WERI-Rb-1 (cell line): ENCODE data around the gene R3HDM2.

Experiments
- DNase-seq: peaks from one replicate; pipeline ENCODE4 v3.0.0-alpha.2; 2020
- H3K27ac ChIP-seq: fragments of 250-450 bp; sonication (Bioruptor Pico); 2 replicates; pipeline ENCODE4 v1.5.1; 2020; ENCODE audit warnings: mild to moderate bottlenecking, moderate library complexity
- H3K27me3 ChIP-seq: fragments of 250-450 bp; sonication (Bioruptor Pico); 2 replicates; pipeline ENCODE4 v1.5.1; 2021; ENCODE audit warnings: mild to moderate bottlenecking, low read depth, moderate library complexity; ENCODE audit not compliant: insufficient read depth, severe bottlenecking
- H3K36me3 ChIP-seq: fragments of 250-450 bp; sonication (Bioruptor Pico); 2 replicates; pipeline ENCODE4 v1.5.1; 2020; ENCODE audit warnings: mild to moderate bottlenecking, moderate library complexity
- H3K4me3 ChIP-seq: 2 replicates; pipeline ENCODE4 v1.5.1; 2011; ENCODE audit warnings: low read depth, mild to moderate bottlenecking, control low read depth, low read length
- H3K9me3 ChIP-seq: fragments of 250-450 bp; sonication (Bioruptor Pico); 2 replicates; pipeline ENCODE4 v1.5.1; 2021; ENCODE audit warnings: mild to moderate bottlenecking, moderate library complexity; ENCODE audit not compliant: severe bottlenecking
- TF ChIP-seq, protein P1 (sequence below): IDR thresholded peaks from 2 replicates; pipeline ENCODE4 v1.5.1; 2011; ENCODE audit warnings: low read depth, mild to moderate bottlenecking, control low read depth, inconsistent platforms, low read length

Gene R3HDM2

GRCh38 chr12:57355734-57356133 lies 75.1 kb downstream of the R3HDM2 start:
- Histone ChIP-seq H3K4me3 (no peak overlapping the region), H3K36me3 (no peaks in the 10 kb centered on the region)
- DNase-seq = no peak

DNA sequence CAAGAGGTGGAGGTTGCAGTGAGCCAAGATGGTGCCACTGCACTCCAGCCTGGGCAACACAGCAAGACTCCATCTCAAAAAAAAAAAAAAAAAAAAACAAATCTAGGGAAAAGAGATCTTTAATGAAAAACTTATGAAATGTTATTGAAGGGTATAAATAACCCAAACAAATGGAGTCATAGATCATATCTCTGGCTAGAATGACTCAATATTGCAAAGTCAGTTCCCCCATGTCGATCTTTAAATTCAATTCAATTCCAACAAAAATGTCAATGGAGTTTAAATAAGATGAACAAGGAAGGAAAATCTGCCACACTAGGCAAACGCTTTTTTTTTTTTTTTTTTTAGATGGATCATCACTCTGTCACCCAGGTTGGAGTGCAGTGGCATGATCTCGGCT lies 78.7 kb downstream of the R3HDM2 start:
- Histone ChIP-seq H3K36me3 (no peaks in the 10 kb centered on the region), H3K27ac (no peak overlapping the region), H3K9me3 (no peaks in the 10 kb centered on the region), H3K4me3 (no peak overlapping the region), H3K27me3 (no peaks in the 10 kb centered on the region)
- no peak for DNase-seq
- TF ChIP-seq, protein P1, sequence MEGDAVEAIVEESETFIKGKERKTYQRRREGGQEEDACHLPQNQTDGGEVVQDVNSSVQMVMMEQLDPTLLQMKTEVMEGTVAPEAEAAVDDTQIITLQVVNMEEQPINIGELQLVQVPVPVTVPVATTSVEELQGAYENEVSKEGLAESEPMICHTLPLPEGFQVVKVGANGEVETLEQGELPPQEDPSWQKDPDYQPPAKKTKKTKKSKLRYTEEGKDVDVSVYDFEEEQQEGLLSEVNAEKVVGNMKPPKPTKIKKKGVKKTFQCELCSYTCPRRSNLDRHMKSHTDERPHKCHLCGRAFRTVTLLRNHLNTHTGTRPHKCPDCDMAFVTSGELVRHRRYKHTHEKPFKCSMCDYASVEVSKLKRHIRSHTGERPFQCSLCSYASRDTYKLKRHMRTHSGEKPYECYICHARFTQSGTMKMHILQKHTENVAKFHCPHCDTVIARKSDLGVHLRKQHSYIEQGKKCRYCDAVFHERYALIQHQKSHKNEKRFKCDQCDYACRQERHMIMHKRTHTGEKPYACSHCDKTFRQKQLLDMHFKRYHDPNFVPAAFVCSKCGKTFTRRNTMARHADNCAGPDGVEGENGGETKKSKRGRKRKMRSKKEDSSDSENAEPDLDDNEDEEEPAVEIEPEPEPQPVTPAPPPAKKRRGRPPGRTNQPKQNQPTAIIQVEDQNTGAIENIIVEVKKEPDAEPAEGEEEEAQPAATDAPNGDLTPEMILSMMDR = no peak

More at GRCh38 chr12:57355734-57356133, 75.1 kb downstream of the R3HDM2 start:
- Histone ChIP-seq H3K9me3 (no peaks in the 10 kb centered on the region), H3K27me3 (no peaks in the 10 kb centered on the region), H3K27ac (no peak overlapping the region)
- TF ChIP-seq, protein P1 = no peak

DNA sequence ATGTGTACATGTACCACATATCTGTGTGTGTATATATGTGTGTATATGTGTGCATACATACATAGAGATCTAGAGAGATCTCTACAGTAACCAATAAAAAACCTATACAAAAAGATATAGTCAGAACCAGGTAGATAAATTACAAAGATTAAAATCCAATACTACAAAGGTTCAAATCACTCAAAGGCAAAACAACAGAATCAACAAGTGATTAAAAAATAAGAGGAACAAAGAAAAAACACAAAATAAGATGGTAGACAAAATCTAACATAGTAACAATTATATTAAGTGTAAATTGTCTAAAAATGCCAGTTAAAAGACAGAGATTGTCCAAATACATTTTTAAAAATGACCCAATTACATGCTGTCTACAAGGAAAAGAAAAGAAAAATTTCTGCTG lies 83.6 kb downstream of the R3HDM2 start:
- TF ChIP-seq, protein P1 = no peak
- H3K27me3 ChIP-seq = no peaks in the 10 kb centered on the region
- H3K36me3 ChIP-seq = no peaks in the 10 kb centered on the region
- H3K9me3 ChIP-seq = no peaks in the 10 kb centered on the region
- DNase-seq = no peak
- no peak overlapping the region for H3K4me3 ChIP-seq
- H3K27ac ChIP-seq = no peak overlapping the region

DNA sequence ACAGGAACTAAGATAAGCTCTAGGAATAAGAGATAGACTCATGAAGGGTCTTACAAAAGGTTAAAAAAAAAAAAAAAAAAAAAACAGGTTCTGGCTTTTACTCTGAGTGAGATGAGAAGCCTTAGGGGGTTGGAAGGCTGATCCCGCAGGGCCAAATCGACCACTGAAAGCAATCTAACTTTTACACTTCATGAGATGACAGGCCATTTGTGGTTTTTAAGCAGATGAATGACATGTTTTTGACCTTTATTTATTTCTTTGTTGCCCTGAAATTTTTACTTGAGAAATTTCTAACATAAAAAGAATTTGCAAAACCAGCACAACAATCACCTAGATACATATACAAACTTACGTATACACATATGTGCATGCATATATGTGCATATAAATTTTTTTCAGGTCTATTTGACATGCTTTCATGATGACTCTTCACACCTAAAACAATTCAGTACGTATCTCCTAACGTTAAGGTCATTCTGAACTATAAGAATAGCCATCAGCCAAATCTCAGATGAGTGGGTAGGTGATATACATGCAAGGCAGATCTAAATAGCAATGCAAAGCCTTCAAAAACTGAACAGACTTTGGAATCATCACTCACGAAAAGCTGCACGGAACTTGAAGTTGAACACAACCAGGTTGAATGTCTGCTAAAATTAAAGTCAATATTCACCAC lies 87.0 kb downstream of the R3HDM2 start:
- no peaks in the 10 kb centered on the region for H3K36me3 ChIP-seq
- no peak overlapping the region for H3K27ac ChIP-seq
- TF ChIP-seq, protein P1 = no peak
- H3K4me3 ChIP-seq = no peak overlapping the region
- no peaks in the 10 kb centered on the region for H3K9me3 ChIP-seq
- no peaks in the 10 kb centered on the region for H3K27me3 ChIP-seq
- DNase-seq = no peak

- TF ChIP-seq, protein P1 = no peak
- H3K36me3 ChIP-seq = no peaks in the 10 kb centered on the region
- H3K9me3 ChIP-seq = no peaks in the 10 kb centered on the region
- DNase-seq = peak; percentile 10
- no peak overlapping the region for H3K27ac ChIP-seq
- no peaks in the 10 kb centered on the region for H3K27me3 ChIP-seq
- no peak overlapping the region for H3K4me3 ChIP-seq
Observed at GRCh38 chr12:57342207-57342691, 88.6 kb downstream of the R3HDM2 start.
